Measurements from ENCODE around the gene PCP4.

DNA sequence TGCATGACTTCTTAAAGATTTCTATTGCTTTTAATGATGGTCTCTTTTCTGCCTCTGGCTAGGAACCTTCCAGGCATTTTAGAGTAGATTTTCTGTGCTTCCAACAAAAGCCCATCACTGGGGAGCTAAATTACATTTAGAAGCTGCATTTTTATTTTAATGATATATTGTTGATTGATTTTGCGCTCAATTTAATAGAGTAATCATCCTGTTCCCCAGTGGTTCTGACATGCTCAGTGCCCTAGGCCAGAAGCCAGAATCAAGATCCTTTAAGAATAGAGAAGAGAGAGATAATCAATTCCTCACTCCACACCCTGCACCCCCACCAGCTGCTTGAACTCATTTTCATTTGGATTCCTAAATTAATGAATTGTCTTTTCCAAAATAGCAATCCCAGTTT, 97.8 kb downstream of the PCP4 start:
- TF ChIP-seq ATF2 (CRISPR knock-in tag; IDR thresholded peaks at IDR 0.05), result no peak
- no peak for TF ChIP-seq SMAD4 (CRISPR knock-in tag; conservative IDR thresholded peaks at IDR 0.05)

Measured in K562 (cell line).